ENCODE data around the gene ICE1.

GRCh38 chr5:5483880-5484598 is 61.6 kb downstream of the ICE1 start:
- TF ChIP-seq ZNF253 (CRISPR knock-in tag; conservative IDR thresholded peaks at IDR 0.05), result no peak
- TF ChIP-seq ELK1 (CRISPR knock-in tag; IDR thresholded peaks at IDR 0.05), result no peak

Measured in K562 (cell line).